NCI-H1092 (cell line): Measurements from ENCODE around the gene STK36.

ENCODE experiments used
- DNase-seq: peaks from one replicate; lab custom pipeline; 2025; lab: John Stamatoyannopoulos, UW

STK36 gene

DNA sequence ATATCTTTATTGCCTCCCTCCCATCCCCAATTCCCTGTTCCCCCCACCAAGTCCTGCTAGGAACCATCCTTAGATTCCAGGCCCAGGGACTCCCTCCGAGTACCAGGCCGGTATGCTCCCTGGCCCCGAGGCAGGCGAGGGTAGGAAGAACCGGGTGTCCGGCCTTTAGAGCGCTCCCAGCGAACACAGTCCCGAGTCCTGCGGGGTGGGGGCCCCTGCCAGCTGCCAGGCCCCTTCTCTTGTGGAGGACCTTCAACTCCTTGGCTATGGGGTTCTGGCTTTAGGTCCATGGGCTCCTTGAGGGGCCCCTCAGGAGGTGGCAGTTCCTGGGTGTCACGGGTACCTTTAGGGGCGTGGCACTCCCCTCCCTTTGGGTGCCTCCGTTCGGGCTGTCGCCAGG is 8.0 kb upstream of the STK36 start:
- DNase-seq, result no peak

DNA sequence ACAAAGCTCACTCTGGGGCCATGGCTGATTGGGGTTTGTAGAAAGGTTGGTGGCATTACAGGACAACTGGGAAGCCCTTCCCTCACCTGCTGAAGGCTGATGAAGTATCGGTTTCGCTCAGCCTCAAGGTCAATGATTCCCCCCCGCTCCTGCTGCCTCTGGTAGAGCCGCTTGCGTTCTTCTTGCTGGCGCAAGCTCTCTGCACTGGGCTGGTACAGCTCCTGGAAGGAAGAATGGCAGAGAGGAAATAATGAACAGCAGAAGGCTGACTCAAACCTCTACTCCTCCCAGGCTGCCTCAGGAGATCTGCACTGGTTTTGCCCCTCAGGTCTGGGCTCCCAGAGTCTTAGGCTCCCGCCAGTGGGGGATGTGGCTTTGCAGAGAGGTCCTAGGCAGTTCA is 7.2 kb upstream of the STK36 start:
- no peak for DNase-seq

DNA sequence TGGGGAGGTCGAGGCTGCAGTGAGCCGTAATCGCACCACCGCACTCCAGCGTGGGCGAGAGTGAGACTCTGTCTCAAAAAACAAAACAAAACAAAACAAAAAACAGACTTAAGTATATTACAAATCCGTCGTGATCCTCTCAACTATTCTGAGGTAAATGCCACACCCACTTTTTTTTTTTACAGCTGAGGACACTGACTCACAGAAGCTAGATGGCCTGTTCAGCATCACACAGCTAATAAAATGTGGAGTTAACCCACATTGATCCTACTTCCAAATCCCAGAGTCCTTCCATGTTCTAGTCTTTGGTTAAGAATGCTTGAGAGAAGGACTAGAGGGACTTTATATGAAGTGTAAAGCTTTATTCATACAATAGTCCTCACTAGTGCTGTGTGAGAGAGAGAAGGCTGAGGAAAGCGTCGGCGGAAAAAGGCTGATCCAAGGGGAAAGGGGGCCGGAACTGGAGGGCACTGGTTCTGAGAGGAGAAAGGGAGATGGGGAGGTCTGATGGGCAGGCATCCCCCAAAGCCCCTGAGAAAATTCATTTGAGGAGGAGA is 711 bp upstream of the STK36 start:
- no peak for DNase-seq

DNA sequence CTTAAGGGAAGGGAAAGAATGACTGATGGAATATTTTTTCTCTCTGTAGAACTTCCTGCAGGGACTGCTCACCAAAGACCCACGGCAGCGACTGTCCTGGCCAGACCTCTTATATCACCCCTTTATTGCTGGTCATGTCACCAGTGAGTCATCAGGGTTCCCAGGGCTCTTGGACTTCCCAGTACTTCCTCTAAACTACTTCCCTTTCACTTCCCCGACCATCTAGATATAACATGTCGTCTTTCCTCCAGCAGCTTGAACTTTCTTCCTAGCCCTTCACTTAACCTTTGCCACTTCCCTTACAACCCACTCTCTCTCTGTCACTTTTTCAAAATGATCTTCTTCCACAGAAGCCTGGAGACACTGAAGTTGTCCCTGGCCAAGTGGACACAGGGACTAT is 7.2 kb downstream of the STK36 start:
- no peak for DNase-seq

DNA sequence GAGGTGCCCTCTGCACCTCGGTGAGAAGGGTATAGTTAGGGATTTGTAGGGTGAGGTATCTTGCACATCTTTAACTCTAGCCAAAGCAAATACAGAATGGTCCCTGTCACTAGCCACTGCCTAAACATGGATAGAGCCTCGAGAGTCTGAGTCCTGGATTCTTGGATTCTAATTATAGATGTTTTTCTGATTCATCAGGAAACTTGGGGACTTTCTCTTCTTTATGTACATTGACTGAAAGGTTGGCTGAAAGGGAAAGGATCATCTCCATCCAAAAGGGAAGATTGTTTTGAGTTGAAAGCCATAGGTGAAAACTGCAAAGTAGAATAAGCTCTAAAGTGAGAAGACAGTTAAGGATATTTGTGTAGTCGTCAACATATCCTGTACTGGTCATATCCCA is 8.2 kb downstream of the STK36 start:
- DNase-seq, result no peak

DNA sequence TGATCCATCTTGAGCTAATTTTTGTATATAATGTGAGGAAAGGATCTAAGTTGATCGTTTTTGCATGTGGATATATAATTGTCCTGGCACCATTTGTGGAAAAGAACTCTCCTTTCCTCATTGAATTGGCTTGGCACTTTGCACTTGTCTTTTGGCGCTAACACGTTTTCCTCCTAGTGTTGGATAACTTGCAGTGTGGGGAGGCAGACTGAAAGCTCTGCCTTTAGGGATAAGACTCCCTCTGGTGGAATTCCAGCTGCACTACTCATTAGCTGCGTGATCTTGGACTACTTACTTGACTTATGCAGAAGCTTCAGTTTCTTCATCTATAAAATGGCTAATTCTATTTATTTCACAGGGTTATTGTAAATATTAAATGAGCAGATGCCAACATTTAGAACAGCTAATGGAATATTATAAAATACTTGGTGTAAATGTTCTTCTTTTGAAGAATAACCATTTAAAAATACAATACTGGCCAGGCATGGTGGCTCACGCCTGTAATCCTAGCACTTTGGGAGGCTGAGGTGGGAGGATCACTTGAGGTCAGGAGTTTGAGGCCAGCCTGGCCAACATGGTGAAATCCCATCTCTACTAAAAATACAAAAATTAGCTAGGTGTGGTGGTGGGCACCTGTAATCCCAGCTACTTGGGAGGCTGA is 15.6 kb downstream of the STK36 start:
- DNase-seq, result peak; percentile 1

DNA sequence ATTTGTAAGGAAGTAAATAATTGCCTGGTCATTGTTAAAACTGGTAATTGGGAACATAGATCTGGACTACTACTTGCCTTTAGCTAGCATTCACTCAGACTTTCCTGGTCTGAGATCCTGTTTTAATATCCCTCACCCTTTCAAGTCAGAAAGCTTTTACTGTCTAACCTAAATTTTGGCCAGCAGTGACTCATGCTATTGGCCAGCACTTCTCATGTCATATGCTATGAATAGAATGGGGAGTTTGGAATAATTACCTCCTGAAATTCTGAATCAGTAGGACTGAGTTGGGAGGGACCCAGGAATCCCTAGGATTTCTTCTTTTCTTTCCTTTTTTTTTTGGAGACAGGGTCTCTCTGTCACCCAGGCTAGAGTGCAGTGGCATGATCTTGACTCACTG is 19.3 kb downstream of the STK36 start:
- DNase-seq, result no peak

DNA sequence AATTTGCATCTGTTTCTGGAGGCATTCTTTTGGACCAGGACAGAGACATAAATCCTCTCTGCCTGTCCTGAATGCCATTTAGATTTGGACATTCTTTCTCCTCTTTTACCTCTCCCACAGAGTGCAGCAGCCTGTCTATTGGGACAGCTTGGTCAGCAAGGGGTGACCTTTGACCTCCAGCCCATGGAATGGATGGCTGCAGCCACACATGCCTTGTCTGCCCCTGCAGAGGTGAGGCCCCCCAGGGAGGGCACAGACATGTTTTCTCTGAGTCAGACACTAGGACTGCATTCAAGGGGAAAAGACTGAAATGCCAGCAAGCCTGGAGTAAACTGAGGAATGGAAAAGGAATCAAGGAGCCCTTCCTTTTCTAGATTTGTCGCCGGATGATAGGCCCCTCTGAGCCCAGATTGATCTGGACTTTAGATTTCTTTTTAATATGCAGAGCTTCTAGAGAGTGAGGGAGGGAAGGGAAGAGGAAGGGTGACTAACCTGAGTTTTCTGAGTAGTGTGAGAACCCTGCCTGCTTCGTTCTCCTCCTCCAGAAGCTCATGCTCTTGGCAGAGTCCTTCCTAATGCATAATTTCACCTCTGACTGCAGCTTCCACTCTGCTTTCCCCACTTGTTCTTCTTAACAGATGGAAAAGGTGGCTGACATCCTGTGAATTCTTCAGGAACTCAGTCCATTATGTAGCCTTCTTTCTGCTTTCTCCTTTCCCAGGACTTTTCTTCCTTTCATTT is 22.7 kb downstream of the STK36 start:
- DNase-seq, result no peak

DNA sequence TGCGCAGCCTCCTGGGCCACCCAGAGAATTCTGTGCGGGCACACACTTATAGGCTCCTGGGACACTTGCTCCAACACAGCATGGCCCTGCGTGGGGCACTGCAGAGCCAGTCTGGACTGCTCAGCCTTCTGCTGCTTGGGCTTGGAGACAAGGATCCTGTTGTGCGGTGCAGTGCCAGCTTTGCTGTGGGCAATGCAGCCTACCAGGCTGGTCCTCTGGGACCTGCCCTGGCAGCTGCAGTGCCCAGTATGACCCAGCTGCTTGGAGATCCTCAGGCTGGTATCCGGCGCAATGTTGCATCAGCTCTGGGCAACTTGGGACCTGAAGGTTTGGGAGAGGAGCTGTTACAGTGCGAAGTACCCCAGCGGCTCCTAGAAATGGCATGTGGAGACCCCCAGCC is 27.0 kb downstream of the STK36 start:
- DNase-seq, result no peak

DNA sequence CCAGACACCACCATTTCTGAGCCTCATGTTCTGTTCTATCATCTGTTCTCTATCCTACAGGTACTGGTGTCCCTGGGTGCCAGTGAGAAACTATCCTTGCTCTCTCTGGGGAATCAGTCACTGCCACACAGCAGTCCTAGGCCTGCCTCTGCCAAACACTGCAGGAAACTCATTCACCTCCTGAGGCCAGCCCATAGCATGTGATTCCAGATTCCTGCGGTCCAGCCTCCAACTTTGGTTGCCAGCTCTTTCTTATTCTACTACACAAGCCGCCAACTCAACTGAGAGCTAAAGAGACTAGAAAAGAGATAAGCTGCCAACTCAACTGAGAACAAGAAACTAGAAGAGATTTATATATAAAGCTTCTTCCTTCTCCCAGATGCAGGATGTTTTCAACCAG is 29.9 kb downstream of the STK36 start:
- no peak for DNase-seq

DNA sequence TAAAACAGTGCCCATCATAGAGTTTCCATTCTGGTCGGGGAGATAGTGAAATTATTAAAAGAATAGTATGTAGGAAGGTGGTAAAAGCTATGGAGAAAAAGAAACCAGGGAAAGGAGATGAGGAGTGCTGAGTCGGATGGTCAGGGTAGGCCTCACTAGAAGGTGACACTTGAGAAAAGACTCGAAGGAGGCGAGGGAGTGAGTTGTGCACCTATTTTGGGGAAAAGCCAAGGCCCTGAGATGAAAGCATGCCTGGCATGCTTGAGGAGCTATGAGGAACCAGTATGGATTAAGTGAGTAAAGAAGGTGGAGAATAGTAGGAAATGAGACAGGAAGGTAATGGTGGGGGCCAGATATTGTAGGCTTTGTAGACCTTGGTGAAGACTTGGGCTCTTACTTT is 31.5 kb downstream of the STK36 start:
- DNase-seq, result no peak

DNA sequence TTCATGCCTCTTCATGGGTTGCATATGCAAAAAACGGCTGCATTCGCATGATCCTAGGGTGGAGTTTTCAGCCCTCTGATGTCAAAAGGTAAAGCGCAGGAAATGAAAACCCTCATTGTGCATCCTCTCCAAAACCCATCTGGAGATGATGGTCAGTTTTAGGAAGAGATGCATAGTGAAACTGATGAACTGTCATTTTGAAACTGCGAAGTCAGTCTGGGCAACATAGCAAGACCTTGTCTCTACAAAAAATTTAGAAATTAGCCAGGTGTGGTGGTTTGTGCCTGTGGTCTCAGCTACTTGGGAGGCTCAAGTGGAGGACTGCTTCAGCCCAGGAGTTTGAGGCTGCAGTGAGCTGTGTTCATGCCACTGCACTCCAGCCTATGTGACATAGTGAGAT is 36.2 kb downstream of the STK36 start:
- DNase-seq, result no peak

DNA sequence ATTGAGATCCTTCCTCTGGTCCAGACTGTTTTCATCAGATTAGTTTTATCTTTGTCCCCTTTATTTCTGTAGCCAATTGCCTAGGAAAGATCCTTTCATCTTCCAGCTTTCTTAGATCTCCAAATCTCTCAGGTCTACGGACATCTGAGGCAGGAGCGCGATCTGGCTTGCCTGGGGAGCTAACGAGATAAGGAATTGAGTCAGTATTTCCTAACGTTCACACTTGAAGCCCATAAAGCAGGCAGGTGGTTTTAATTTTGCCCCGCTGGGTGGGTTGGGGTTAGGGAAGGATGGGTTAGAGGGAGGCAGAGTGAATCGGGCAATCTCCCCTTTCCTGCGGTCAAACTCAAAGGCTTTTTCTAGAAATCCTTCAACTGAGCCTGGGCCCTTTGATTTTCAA is 38.0 kb downstream of the STK36 start:
- no peak for DNase-seq

DNA sequence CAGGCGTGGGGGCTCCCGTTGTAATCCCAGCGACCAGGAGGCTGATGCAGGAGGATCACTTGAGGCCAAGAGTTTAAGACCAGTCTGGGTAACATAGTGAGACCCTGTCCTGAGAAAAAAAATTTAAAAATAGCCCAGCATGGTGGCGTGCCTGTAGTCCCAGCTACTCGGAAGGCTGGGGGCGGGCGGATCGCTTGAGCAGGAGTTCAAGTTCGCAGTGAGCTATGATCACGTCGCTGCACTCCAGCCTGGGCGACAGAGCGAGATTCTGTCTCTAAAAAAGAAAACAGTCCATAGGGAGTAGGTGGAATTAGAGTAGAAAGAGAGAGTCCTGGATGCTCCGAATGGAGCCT is 38.4 kb downstream of the STK36 start:
- DNase-seq, result no peak

DNA sequence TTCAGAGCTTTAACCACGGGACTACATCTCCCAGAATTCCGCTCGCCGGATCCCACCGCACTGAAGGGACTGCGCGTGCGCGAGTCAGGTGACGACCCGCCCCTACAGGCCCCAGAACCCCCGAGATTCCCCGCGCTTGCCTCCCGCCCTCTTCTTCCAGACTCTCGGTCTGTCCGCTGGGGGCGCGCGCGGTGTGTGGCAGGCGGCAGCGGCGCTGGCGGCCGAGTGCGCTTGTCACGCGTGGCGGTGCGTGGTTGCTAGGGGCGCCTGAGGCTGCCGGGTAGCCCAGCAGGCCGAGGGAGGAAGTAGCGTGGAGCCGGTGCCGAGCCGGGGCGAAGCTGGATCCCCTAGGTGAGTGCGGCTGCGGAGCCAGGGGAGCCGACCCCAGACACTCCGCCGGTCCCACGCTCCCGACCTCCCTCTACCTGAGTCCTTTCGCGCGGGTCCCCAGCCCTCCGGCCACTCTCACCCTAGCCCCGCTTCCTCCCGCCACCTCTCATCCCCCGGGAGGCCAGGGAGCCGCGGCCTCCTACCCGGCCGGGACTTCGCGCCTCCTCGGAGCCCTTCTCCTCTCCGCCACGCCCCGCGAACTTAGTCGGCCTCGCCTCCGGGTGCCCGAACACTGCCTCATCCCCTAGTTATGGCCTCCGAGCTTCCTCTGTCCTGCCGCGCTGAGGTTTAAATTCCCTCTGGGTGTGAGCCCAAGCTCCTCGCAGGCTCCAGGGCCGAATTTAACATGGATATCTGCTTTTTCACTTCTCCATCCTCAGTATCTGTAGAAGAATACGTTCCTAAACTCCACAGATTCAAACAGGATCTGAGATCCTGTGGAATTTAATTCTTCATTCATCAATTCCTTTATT is 39.0 kb downstream of the STK36 start, which contains the start of gene TTLL4:
TSS of gene TTLL4 (plus strand) at position 149 of the 863 bp plus-strand sequence. CDS start 26,842 bp downstream, outside the sequence.
- peak; percentile 88 for DNase-seq

DNA sequence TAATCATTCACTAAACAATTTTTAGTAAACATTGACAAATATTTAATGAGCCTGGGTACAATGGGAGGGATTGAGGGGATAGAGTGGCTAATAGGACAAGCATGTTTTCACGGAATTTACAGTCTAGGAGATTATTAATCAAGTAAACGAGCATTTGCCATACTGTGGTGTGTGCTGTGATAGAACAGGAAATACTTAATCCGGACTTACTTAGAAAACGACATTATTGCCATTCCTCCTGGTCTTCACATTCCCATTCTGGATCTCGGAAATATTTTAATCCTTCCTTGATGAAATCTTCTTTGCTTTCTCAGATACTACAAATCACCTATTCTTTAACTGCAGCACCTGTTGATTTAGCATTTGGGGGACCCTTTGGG is 39.7 kb downstream of the STK36 start:
- DNase-seq, result no peak

DNA sequence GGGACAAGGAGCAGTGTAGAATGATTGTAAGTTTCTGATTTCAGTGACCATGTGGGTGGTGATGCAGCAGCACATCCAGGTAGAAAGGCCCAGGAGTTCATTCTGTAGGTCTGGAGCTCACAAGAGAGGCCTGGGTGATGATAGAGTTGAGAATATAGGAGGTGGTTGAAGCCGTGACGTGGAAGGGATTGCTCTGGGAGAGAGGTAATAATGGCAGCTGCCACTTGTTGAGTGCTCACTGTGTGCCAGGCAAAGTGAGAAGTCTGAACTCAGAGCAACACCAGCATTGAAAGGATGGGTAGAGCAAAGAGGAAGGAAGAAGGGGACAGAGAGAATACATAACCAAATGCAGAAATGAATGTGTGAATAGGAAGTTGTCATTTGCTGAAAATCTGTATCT is 42.0 kb downstream of the STK36 start:
- DNase-seq, result no peak

DNA sequence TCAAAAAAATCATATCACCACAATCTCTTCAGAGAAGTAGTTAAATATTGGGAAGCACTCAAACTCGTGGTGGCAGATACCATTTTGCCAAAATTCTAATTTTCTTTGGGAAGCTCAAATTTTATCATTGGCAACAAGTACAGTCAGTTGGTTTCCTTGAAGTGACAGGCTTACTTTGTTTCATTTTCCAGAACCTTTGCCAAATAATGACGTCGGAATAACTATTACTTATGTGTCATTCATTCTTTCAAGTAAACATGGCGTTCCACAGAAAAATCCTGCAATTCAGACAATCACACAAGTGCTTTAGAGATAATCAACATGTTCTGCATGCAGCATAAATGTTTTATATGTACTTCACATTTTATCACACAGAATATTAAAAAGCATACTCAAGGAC is 44.2 kb downstream of the STK36 start:
- DNase-seq, result no peak

DNA sequence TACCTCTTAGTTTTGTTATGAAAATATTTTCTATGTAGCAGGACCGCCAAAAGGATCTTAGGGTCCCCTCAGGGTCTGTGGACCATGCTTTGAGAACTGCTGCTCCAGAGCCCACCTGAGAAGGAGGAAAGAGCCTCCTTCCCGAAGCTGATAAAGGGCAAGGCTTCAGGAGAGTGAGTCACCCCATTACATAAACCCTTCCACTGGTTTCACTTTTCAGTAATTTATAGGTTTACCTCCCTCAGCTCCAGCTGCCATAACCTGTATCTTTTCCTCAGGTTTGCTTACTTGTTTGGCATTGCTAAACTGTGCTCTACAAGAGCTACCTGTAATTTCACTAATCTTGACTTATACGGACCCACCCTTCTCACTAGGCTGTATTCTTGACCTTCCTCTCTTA is 45.4 kb downstream of the STK36 start:
- no peak for DNase-seq

DNA sequence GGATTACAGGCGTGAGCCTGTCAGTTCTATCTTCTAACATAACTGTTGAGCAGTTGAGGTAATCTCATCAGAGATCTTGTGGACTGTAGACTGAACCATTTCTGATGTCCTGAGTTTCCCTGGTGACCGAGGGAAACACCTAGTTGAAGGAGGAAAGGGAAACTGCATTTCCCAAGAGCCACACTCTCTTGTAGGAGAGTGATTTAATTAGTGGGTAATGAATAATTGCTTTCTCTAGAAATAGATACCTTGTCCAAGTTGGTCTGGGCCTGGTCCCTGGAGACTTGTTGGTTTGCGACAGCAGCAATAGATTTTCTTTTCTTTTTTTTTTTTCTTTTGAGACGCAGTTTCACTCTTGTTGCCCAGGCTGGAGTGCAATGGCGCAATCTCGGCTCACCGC is 46.2 kb downstream of the STK36 start:
- DNase-seq, result no peak

DNA sequence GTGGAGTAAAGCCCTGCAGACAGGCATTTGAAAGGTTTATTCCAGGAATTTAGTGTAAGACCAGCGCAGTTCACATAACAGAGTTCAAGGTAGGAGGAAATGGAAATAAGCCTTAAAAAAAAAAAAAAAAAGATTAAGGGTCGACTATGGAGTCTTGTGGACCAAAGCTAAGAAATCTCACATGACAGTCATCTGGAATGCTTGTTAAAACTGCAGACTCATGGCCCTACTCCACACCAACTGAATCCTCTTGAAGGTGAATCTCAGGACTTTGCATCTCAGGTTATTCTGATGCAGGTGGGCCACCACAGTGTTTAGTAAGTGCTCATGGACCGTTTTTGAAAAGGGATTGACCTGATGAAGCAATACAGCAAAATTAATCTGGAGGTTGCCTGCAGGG is 47.6 kb downstream of the STK36 start:
- no peak for DNase-seq
